Measurements from ENCODE around the gene NECAB2. TPM values are rescaled to one million over a fixed set of nuclear protein-coding genes. Genes with fewer than 3 reads are reported as not detected.
"Not testable (repeated sequence)": the region's sequence is repeated elsewhere in the genome, so short reads cannot be mapped to it uniquely, and the experiment has no call there.

Gene NECAB2
- total and polyA plus RNA-seq, 2 of the 8 experiments (the other 6 are each of a cell fraction or from before 2014, with no cell fraction given), result 3.6 to 4.2 TPM

DNA sequence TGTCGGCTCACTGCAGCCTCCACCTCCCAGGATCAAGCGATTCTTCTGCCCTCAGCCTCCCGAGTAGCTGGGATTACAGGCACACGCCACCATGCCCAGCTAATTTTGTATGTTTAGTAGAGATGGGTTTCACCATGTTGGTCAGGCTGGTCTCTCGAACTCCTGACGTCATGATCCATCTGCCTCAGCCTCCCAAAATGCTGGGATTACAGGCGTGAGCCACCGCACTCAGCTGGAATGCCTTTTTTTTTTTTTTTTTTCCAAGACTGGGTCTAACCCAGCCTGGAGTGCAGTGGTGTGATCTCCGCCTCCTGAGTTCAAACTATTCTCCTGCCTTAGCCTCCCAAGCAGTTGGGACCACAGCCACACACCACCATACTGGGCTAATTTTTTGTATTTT is 26.5 kb upstream of the NECAB2 start:
- H3K79me2 ChIP-seq (ENCODE audit: control insufficient read depth in 1 of 2, insufficient read depth in 2 of 2, low read length in 2 of 2); H4K20me1 ChIP-seq (replicated peaks in 1 of 2; ENCODE audit: control insufficient read depth in 1 of 2, insufficient read depth in 2 of 2, low read length in 2 of 2); CTCF ChIA-PET (ENCODE audit: partially characterized antibody); H3K4ac ChIP-seq (replicated peaks; ENCODE audit: insufficient read length, low read depth, low read length); H2BK5ac ChIP-seq (ENCODE audit: low read depth, low read length); H3K23me2 ChIP-seq (ENCODE audit: low read depth, low read length); H2BK120ac ChIP-seq (replicated peaks; ENCODE audit: low read depth, low read length); H2BK15ac ChIP-seq (ENCODE audit: low read length); DNase-seq (ENCODE audit: low read depth in 1 of 2, low spot score in 2 of 2); H3K56ac ChIP-seq (replicated peaks; ENCODE audit: insufficient read length, low read depth, low read length); H4K91ac ChIP-seq (replicated peaks; ENCODE audit: insufficient read length, low read length); H3K9me3 ChIP-seq (ENCODE audit: insufficient read depth in 2 of 2, low read depth in 1 of 2, low read length in 1 of 2); H2BK20ac ChIP-seq (ENCODE audit: low read length); H3K79me1 ChIP-seq (ENCODE audit: low read depth, low read length); H3K9ac ChIP-seq (replicated peaks in 1 of 4; ENCODE audit: extremely low read depth in 1 of 4, low read depth in 3 of 4, low read length in 3 of 4); H2AK5ac ChIP-seq (ENCODE audit: low read depth, low read length); H3K23ac ChIP-seq (ENCODE audit: insufficient read length); H2AFZ ChIP-seq (ENCODE audit: low read length); H3K18ac ChIP-seq (ENCODE audit: extremely low read depth, low read length); H3K4me3 ChIP-seq (ENCODE audit: extremely low read depth in 1 of 4, insufficient read depth in 2 of 4, low read depth in 3 of 4, low read length in 4 of 4); H4K5ac ChIP-seq (ENCODE audit: insufficient read length, low read depth, low read length); H2BK12ac ChIP-seq (ENCODE audit: low read depth, low read length); H3K14ac ChIP-seq (ENCODE audit: insufficient read length); H3K4me2 ChIP-seq (ENCODE audit: insufficient read depth in 1 of 2, low read depth in 2 of 2, low read length in 2 of 2); H3K4me1 ChIP-seq (replicated peaks in 1 of 4; ENCODE audit: control insufficient read depth in 3 of 4, insufficient read depth in 4 of 4, low read length in 3 of 4); FAIRE-seq; H3K27me3 ChIP-seq (replicated peaks in 1 of 4; ENCODE audit: control insufficient read depth in 3 of 4, extremely low read depth in 1 of 4, insufficient read depth in 3 of 4, low read length in 3 of 4); POLR2A ChIA-PET (ENCODE audit: partially characterized antibody); H3K27ac ChIP-seq (ENCODE audit: low read depth, low read length); H3K36me3 ChIP-seq (ENCODE audit: control insufficient read depth in 2 of 4, insufficient read depth in 4 of 4, low read length in 3 of 4); H4K8ac ChIP-seq (ENCODE audit: extremely low read depth, insufficient read depth, low read length): not testable (repeated sequence)
- 98% methylated on average over 8 of the region's 9 CpGs; no CpG with 5 or more reads in 1 of the 2 experiments for WGBS, 2 experiments (ENCODE audit: extremely low coverage in 1 of 2, insufficient coverage in 1 of 2, insufficient read length in 1 of 2, insufficient replicate concordance in 2 of 2, low coverage in 1 of 2, low lambda C conversion rate in 2 of 2, missing lambda C conversion rate in 1 of 2)
